HG02938 (cell line): ENCODE measurements around the gene STMP1.

Source experiments
- ATAC-seq: cut with Tn5 transposase; IDR thresholded peaks from one replicate; pipeline ENCODE4 v1.9.1; 2021; ENCODE audit warnings: mild to moderate bottlenecking, moderate library complexity; ENCODE audit not compliant: unreplicated experiment

STMP1 gene

DNA sequence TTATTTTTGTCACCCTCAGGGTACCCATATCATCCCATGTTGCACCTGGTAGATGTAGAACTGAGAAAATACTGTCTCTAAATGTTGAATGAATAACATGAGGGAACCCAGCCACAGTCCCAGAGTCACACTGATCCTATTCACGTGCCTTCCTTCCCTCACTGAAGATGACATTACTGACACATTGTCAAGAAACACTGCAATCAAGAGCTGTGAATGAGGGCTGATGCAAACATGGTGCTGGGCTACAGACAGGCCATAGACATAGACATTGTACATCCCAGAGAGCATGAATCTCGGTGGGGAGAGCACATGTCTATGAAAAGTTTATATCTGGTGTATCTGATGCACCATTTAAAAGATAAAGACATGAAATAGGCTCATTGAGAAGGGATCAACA lies 55.9 kb downstream of the STMP1 start:
- ATAC-seq: no peak

DNA sequence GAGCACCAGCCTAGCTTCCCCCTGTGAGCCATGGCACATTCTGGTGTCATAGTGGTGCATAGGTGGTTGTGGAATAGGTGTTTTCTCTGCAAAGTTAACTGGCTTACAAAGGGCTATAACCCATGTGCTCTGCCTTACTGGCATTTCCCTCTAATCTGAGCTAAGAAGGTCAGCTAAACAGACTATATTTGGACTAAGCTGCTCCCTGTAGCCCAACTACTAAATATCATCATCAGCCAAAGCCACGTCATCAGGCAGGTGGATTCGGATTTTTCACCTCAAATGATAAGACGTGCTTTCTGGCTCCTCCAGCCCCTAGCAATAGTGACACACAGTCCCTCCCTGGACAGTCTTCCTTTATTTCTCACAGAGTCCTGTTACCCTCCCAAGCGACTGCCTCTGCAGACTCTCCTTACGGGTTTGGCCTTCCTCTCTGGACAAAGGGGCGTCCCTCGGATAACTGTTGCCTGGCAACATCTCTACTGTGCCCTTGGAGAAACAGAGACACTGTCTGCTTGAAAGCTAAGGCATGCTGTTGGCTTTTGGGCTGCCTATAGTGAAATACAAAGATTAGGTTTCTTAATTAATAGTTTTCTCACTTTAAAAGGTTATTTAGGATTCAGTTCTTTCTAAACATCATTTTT lies 56.6 kb downstream of the STMP1 start:
- ATAC-seq: no peak

DNA sequence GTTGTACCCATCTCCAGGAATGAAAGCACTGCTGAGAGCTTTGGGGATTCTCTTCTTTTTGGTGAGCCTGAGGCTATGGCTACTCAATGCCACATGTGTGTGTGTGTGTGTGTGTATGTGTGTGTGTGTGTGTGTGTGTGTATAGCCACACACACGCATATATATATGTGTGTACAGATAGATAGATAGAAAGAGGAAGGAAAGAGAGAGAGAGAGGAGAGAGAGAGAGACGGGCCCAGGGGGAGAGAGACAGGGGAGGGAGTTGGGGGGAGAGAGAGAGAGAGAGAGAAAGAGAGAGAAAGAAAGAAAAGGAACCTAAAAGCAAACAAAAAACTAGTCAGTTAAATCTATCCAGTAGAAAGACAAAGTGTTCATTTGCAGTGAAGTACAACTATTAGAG lies 57.4 kb downstream of the STMP1 start:
- no peak for ATAC-seq

DNA sequence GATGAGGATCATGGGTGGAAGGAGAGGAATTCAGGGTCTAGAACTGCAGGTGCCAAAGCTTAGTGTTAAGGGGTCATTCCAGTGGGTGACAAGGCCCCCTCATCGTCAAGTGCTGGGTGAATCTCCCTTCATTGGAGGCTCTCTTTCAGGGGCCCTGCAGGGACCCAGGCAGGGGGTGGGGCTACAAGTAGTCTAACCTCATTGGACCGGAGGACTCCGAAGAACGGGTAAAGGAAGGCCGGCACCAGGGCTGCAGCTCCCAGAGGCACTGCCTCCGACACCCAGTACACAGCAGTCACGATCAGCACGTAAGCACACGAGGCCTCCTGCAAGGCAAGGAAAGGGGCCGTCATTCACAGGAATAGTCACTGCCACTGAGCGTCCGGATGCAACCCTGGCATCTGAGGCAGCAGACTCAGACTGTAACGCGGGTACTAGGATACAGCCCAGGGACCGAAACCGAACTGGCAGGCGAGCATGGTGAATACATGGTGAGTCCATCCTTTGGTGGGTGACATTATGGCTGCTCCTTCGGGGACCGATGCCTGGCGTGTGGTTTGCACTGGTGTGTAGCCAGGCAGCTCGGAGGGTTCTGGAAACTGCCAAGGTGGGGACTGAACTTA lies 59.0 kb downstream of the STMP1 start:
- ATAC-seq: no peak

DNA sequence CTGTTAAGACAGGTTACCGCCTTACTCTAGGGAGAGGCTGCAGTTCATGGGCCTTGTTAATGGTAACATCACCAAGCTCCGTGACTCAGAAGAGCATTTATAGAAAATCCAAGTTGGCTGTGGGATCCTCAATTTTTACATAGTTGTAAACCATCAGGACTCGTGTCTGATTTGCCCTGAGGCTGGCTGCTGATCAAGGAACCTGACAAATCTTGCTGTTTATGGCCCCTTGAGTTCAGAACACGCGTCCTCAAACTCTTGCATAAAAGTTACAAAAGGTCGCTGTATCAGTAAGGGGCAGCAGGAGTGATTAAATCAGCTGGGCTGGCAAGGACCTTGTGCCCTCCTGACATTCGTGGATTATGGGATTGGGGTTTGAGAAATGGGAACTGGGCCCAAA lies 61.1 kb downstream of the STMP1 start:
- no peak for ATAC-seq
